GM19468 (cell line): ENCODE data around the gene KCNH6.

ENCODE experiments used
- ATAC-seq: cut with Tn5 transposase; IDR thresholded peaks from one replicate; pipeline ENCODE4 v1.9.1; 2021; ENCODE audit warnings: mild to moderate bottlenecking, moderate library complexity, moderate number of reproducible peaks; ENCODE audit not compliant: unreplicated experiment; ENCODE audit errors: extremely low read depth

The KCNH6 gene

GRCh38 chr17:63505341-63505740, 17.8 kb upstream of the KCNH6 start:
- ATAC-seq, result no peak

- no peak for ATAC-seq
Measured at GRCh38 chr17:63506627-63507026, 16.5 kb upstream of the KCNH6 start.

- no peak for ATAC-seq
Measured at GRCh38 chr17:63511331-63511730, 11.8 kb upstream of the KCNH6 start.

GRCh38 chr17:63512388-63512787, 10.8 kb upstream of the KCNH6 start:
- no peak for ATAC-seq

- no peak for ATAC-seq
Measured at GRCh38 chr17:63512896-63513644, 10.1 kb upstream of the KCNH6 start.

- no peak for ATAC-seq
Measured at GRCh38 chr17:63514477-63514876, 8.7 kb upstream of the KCNH6 start.

- no peak for ATAC-seq
Measured at GRCh38 chr17:63514974-63515373, 8.2 kb upstream of the KCNH6 start.

- ATAC-seq, result no peak
Measured at GRCh38 chr17:63515426-63515825, 7.7 kb upstream of the KCNH6 start.

- ATAC-seq, result no peak
Measured at GRCh38 chr17:63516910-63517824, 6.0 kb upstream of the KCNH6 start.

- no peak for ATAC-seq
Measured at GRCh38 chr17:63517825-63518534, 5.2 kb upstream of the KCNH6 start.

GRCh38 chr17:63519116-63519881, 3.9 kb upstream of the KCNH6 start:
- ATAC-seq, result no peak

- no peak for ATAC-seq
Measured at GRCh38 chr17:63519972-63520882, 2.9 kb upstream of the KCNH6 start.

- ATAC-seq, result no peak
Measured at GRCh38 chr17:63524051-63524450, 893 bp downstream of the KCNH6 start.

- ATAC-seq, result no peak
Measured at GRCh38 chr17:63525190-63525946, 2.2 kb downstream of the KCNH6 start.

- no peak for ATAC-seq
Measured at GRCh38 chr17:63526861-63527260, 3.7 kb downstream of the KCNH6 start.

GRCh38 chr17:63528183-63528582, 5.0 kb downstream of the KCNH6 start:
- no peak for ATAC-seq

GRCh38 chr17:63529711-63530556, 6.8 kb downstream of the KCNH6 start:
- ATAC-seq, result no peak
